ENCODE results near the gene APBB1.

Gene APBB1

DNA sequence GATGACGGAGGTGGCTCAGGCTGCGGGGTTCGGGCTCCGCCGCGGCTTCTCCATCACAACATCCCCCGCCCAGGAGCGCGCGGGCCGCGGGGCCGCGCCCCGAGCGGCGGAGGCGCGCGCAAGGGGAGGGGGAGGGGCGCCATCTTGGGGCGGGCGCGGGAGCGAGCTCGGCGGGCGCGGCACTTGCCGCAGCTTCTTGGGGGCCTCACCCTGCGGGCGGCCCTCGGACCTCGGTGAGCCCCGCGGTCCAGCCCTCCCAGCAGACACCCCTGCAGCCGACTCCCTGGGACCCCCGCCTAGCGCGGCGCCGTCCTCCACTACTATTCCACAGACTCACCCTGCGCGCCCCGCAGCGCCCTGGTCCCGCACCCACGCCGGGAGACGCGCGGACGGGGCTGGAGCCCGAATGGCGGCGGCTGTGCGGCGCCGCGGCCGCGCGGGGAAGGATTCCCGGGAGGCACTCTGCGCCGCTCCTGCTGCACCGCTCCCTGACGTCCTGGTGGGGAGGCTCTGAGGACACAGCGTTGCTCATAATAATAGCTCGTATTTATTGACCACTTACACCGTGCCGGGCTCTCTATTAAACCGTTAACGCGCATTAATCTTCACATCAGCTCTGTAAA is at the start of gene APBB1:
Gene APBB1, minus strand, starts transcription at position 86 of the 623 bp plus-strand sequence. CDS start 7,747 bp downstream, outside the sequence.
- in situ Hi-C loops (cut with MboI; ENCODE audit: low sequenced_read_pairs) = no loop called here

DNA sequence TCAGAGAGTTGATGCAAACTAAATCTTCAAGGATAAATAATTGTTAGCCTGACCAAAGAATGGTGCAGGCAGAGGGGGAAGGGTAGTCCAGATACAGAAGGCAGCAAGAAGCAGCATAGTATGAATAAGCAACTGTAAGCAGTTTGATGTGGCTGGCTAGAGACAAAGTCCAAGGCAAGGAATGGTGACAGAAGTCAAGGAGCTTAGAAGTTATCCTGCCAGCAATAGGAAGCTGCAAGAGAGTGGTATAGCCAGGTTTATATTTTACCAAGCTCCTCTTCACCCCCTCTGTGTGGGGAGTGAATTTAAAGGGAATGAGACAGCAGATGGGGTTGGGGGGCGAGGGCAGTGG is 40.2 kb upstream of the APBB1 start:
- in situ Hi-C loops (cut with MboI; ENCODE audit: low sequenced_read_pairs) = no loop called here

DNA sequence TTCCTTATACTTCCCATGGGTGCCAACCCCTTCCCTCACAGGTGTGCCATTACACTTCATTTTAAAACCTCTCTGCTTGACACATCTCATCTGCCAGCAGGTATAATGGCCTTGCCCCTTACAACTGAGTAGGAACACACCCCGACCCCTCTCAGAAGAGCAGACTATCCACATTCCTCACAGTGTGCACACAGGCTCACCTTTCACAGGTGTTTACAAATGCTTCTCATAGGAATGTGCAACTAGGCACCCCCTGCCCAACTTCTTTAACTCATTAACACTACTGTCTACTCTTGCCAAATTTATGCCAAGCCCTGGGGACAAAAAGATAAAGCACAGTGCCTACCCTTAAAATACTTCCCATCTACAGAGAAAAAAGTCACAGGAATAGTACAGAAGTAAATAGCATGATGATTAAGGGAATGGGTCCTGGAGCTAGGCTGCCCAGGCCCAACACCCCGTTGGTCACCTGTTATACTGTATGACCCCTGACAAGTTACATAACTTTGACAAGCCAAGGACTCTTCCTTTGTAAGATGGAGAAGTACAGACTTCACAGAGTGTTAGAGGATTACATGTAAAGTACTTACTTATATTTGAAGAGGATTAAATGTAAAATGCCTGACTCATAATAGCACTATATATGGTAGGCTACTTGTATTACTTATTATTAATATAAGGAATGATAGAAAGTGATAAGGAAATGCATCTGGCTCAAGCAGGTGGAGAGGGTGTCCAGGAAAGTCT is 39.6 kb upstream of the APBB1 start:
- in situ Hi-C loops (cut with MboI; ENCODE audit: low sequenced_read_pairs) = no loop called here

DNA sequence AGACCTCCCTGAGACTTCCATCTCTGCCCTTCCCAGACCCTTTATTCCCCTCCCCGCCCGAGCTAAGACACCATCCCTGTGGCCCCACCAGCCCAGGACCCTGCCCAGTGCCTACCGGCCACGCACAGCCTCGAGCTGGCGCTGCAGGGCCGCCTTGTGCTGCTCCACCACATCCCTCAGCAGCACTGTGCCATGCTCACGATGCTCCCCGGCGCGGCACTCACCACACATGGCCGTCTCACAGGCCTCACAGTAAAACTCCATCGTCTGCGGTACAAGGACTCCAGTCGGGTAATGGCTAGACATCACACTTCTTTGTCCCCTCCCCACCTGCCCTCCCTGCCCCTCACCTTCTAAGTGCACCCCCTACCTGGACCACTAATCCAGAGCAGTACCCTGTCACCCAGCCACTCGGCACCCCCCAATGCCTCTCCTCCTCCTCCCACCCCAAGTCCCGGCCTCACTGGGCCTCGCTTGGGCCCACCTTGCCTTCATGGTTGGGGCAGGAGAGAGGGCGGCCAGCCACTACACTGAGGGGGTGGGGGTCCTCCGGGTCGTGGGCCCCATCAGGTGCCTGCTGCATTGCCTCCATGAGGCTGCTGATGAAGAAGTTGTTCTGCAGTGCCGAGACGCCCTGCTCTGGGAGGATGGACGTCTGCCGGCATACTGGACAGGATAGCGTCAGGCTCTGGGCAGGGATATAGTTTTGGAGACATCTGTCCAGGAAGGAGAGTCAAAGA is 38.9 kb upstream of the APBB1 start:
- in situ Hi-C loops (cut with MboI; ENCODE audit: low sequenced_read_pairs) = no loop called here

DNA sequence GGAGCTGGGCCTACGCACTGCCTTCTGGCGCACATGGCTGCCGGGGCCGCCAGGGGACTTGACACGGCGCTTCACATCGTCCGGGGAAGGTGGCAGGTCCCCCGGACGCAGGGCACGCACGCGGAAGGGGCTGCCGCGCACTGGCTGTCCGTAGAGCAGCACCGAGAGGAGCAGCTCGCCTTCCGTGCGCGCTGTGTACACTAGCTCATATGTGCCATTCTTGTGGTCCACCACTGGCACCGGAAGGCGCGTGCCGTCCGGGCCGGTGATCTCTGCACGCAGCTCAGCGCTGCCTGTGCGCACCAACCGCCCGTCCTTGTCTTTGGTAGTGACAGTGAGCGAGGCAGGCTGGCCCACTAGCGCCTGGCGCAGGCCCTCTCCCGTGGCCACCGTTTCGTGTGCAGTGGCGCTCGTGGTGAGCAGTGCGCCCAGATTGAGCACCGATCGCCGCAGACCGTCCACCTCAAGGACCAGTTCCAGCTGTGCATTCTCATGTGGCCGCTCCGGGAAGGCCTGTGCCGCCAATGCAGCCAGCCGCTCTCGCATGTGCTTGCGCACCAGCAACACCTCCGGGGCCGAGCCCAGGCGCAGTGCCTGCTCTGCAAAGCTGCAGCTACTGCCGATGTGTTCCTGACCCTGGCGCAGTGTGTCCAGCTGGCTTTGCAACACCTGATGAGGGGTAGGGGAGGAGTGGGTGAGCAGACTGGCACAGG is 37.6 kb upstream of the APBB1 start:
- in situ Hi-C loops (cut with MboI; ENCODE audit: low sequenced_read_pairs) = no loop called here

DNA sequence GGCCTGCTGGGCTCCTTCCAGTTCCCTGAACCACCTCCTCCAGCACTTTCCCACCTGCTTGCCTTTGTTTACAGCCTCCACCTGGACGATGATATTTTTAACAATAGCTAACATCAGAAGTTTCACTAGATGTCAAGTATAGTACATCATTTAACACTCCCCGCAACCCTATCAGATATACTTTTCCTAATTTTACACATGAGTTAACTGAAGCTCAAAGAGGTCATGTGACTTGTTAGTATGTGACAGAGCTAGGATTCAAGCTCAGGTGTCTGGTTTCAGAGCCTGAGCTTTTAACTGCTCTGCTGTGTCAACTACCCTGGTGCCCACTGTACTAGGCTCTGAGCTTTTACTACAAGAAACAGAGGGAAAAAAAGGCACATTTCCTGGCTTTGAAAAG is 36.2 kb upstream of the APBB1 start:
- in situ Hi-C loops (cut with MboI; ENCODE audit: low sequenced_read_pairs) = no loop called here

DNA sequence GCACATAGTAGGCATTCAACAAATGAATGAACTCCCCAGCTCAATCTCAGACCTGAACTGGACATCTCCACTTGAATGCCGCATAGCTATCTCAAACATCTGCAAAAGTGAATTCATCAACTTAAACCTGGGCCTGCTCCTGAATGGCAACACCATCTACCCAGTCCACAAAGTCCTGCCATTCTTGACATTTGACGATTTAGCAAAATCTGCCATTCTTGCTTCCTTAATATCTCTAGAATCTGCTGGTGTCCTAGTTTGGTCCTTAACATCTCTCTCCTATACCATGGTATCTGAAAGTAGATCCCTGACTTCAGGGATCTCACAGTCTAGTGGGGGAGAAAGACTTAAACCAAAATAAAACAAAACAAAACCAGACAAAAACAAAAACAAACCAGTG is 34.3 kb upstream of the APBB1 start:
- in situ Hi-C loops (cut with MboI; ENCODE audit: low sequenced_read_pairs) = no loop called here

DNA sequence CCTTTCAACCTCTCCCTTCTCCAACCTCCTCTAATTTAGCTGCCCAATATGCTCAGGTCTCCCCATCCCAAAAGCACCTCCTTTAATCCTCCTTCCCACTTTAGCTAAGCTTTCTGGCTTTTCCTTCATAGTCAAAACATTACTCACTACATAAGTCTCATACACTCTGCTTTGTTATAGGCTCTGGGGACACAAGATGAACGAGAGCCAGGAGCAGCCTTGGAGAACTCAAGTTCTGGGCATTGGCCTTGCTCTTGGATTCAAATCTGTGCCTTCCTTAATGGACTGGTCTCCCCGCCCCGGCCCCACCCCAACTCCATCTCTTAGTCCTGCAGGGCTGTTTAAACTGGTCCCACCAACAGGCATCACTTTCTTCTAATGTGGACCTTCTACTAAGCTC is 33.3 kb upstream of the APBB1 start:
- in situ Hi-C loops (cut with MboI; ENCODE audit: low sequenced_read_pairs) = no loop called here

DNA sequence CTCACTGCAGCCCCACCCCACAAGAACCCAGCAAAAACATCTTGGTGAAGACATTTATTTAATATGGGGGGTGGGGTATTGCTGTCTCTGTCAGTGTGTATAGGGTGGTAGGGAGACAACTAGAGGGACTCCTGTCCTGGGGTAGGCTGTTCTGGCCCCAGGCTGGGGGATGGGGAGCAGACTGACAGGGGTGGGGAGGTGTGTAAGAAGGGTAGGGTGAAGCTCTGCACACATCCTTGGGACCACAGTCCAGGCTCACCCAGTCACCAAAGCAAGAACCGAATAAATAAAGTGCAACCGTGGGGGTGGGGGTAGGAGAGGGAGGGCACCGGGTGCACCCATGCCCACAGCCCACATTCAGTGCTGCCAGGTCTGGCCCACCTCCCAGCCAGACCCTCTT is 29.7 kb upstream of the APBB1 start:
- in situ Hi-C loops (cut with MboI; ENCODE audit: low sequenced_read_pairs) = no loop called here

DNA sequence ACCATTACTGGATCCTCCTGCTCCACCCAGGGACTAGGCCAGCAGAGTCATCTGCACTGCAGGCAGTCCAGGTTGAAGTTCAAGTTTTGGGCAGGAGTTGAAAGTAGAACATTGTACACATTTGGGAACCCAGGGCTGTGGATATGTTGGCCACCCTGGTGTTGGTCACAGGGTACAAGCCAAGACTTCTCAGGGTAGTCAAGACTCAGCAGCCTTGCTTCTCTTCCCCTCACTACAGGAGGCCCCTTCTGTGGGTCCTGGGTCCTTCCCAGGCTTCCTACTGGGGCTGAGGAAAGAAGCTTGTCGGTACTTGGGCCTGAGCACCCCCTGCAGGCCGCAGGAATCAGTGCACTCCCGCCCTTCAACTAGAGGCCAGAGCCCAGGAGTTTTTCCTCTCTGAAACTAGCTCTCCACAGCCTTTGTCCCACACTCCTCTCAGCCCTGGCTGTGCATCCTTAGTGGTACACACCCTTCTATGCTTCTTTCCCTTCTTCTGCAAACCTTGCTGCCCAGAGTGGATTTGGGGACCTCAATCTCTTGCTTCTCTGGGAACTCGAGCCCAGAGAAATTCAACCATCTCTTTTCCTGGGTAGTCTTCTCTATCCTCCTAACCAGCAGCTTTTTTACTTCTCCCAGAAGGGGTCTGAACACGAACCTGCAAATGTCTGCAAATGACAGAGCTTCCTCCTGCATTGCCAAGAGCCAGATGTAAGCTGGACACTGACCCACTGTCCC is 24.5 kb upstream of the APBB1 start:
- in situ Hi-C loops (cut with MboI; ENCODE audit: low sequenced_read_pairs) = no loop called here

DNA sequence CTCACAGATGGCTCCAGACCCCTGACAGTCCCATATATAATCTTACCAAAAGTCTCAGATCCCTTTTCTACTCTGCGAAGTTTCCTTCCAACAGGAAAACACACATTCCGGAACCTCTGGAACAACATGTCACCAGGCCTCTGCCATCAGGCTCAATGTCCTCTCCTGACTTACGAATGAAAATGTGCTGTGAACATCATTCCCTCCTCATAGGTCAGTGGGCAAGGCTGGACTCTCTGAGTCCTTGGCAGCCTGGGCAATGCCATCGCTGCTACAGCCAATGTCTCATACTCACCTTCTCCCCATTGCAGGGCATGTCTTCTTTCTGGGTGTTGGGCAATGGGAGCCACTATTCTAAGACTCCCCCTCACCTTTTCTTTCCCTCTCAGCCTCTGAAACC is 23.5 kb upstream of the APBB1 start:
- in situ Hi-C loops (cut with MboI; ENCODE audit: low sequenced_read_pairs) = no loop called here

DNA sequence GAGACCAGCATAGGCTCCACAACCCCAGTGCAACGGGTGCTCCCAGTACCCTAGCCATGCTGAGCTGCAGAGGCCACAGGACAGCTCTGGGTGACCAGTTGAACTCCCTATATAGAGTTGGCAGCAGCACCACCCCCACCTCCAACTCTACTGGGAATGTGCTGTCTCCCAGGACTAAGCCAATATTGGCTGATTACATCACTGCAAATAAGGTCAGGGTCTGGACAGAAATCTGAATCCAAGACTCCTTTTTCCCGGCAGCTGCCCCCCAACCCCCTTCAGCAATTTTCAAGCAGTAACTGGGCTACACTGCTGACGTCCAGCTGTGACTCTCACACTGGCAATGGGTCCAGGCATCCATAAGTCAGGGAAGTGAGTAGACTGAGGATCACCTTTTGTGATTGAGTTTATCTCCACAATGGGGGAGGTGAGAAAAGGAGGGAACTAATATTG is 22.0 kb upstream of the APBB1 start, which contains the start of gene HPX:
Gene HPX, minus strand, starts transcription at position 82 of the 453 bp plus-strand sequence. Its CDS starts 24 bp downstream, at position 58.
- in situ Hi-C loops (cut with MboI; ENCODE audit: low sequenced_read_pairs) = no loop called here

DNA sequence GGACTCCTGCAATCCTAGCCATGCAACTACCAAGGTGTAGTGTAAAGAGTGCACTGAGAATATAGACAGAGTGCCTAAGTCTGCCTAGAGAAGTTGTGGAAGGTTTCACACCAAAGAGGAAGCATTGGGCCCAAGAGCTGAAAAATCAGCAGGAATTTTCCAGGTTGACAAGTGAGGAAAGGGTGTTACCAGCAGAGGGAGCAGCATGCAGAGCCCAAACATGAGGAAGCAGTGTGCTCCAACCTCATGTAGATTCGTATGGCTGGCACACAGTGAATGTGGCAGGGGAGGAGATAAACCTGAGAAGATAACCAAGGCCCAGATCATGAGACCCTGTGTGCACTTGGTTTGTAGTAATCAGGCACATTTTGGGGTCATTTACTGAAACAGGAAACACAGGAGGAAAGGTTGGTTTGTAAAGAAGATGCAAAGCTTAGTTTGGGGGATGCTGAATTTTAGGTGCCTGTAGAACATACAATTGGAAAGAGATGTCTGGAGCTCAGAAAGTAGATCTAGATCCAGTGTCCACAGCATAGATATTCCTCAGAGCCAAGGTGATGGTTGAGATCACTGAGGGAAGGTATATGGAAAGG is 20.2 kb upstream of the APBB1 start:
- in situ Hi-C loops (cut with MboI; ENCODE audit: low sequenced_read_pairs) = no loop called here

DNA sequence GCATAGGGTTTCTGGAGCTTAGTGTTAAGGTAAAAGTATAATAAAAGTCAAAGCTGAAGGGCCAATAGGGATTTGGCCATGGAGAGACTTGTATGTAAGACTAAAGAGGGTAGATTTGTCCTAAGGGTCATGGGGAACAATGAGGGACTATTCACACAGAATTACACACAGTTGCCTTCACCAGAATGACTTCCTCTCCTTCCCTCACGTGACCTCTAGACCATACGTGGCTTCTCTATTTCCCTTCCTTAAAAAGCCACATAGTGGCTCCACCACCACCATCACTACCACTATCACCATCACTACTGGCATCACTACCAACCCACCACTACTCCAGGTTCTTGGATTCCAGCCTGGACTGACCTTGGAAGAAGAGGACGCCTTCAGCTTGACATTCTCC is 19.1 kb upstream of the APBB1 start:
- in situ Hi-C loops (cut with MboI; ENCODE audit: low sequenced_read_pairs) = no loop called here

DNA sequence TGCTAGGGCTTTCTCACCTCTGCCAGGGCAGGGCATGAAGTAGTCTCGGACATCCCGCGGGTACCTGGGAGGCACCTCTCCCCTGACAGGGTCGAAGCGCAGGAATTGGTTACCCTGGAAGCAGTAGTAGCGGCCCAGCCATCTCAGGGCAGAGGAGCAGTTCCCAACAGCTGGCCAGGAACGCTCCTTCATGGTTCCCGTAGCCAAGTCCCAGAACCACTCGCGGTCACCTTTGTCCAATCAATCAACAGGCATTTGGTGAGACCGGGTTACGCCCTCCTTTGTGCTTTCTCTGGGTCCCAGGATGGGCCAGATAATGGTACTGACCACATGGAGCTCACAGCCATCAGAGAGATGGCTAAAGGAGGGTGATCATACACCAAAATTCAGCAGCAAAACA is 18.5 kb upstream of the APBB1 start:
- in situ Hi-C loops (cut with MboI; ENCODE audit: low sequenced_read_pairs) = no loop called here

DNA sequence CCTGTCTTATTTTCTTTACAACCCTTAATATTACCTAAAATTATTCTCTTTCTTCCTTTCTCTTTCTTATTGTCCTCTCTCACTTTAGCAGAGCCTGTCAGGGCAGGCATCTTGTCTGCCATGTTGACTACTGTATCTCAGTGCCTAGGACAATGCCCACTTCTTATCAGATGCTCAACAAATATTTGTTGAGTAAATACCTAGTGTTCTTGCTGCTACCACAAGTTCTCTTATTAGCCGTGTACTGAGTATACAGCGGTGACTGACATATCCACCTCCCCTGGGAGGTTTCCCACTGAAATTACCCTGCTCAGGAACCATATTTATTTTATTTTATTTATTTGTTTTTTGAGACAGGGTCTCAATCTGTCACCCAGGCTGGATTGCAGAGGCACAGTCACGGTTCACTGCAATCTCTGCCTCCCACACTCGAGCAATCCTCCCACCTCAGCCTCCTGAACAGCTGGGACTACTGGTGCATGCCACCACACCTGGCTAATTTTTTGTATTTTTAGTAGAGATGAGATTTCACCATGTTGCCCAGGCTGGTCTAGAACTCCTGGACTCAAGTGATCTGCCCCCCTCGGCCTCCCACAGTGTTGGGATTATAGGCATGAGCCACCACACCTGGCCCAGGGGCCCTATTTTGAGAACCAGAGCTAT is 15.2 kb upstream of the APBB1 start:
- in situ Hi-C loops (cut with MboI; ENCODE audit: low sequenced_read_pairs) = no loop called here

DNA sequence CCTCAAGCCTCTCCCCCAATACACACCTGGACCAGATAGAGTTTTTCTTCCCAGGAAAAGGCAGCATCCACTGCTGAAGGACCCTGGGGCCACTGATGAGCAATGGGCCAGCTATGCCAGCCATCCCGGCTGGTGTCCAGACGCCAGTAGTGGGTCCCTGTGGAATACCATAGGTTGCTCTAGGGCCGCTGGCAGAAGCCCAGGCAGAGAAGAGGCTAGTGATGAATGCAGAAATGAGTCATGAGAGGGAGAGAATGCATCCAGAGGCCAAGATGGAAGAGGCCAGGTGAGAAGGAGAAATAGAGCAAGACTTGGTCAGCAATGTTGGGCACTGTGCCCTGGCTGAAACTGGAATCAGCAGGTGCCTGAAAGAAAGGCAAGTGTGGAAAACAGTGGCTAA is 13.0 kb upstream of the APBB1 start:
- in situ Hi-C loops (cut with MboI; ENCODE audit: low sequenced_read_pairs) = no loop called here

DNA sequence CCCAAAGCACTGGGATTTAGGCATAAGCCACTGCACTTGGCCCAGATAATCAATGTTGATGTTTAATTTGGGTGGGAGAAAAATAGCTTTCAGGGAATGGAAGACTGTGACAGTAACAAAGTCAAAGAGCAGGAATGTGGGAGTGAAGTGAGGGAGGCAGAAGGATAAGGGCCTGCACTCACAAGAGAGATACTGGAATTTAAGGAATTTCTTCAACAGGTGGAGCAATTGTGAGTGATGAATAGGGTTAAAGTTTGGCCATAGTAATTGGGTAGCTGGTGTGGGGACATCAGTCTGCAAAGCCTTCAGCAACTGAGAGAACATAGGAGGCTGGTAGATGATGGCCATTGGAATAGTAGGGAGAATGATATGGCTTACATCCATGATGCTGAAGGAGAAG is 8.6 kb upstream of the APBB1 start:
- in situ Hi-C loops (cut with MboI; ENCODE audit: low sequenced_read_pairs) = no loop called here

DNA sequence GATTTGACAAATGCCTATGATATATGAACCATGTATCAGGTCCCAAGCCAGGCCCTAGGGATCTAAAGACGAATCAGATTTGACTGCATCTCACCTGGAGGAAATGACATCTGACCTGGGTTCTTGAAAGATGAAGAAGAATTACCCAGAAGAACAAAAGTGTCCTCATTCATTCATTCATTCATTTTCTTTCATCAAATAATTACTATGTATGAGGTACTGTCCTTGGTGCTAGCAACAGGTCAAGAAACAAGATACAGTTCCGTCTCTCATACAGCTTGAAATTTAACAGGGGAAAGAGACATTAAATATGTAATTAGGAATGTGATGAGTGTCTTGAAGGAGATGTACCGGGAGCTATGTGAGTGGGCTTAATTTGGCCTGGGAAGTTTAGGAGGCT is 1.8 kb upstream of the APBB1 start:
- in situ Hi-C loops (cut with MboI; ENCODE audit: low sequenced_read_pairs) = no loop called here

DNA sequence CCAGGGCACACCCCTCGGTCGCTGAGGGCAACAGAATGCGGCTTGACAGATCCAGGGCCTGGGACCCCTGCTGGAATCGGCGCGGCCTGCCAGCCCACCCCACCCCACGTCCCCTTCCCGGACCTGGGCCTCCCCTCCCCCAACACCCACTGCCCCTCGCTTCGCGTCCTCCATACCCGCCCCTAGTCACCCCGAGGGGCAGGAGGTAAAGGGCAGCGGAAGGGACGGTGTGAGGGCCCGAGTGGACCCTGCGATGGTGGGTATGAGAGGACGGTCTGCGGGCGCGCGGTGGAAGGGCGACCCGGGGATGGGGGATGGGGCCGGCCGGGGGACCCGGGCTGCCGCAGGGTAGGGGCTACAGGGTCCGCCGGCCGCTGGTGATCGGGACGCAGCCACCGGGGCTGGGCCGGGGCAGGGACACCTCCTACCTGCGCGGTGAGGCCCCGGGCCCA is 311 bp downstream of the APBB1 start:
- in situ Hi-C loops (cut with MboI; ENCODE audit: low sequenced_read_pairs) = no loop called here
